Mucosa of rectum (tissue), 2 donors: Measurements from ENCODE around the gene CACNA2D1.

Experiments used
- H3K27ac ChIP-seq, 2 donors: one replicate each; pipeline ENCODE4 v1.7.0; 2013; ENCODE audit warnings: inconsistent platforms in 2 of 2, low read depth in 2 of 2, low read length in 2 of 2
- H3K27me3 ChIP-seq, 2 donors: one replicate each; pipeline ENCODE4 v1.7.0; 2013; ENCODE audit warnings: low read length in 2 of 2; ENCODE audit not compliant: control insufficient read depth in 2 of 2, insufficient read depth in 2 of 2
- H3K36me3 ChIP-seq, 2 donors: one replicate each; pipeline ENCODE4 v1.7.0; 2013; ENCODE audit warnings: low read length in 2 of 2; ENCODE audit not compliant: control insufficient read depth in 2 of 2, insufficient read depth in 2 of 2
- H3K4me1 ChIP-seq, 2 donors: one replicate each; pipeline ENCODE4 v1.7.0; 2013; ENCODE audit warnings: low read length in 2 of 2, mild to moderate bottlenecking in 1 of 2; ENCODE audit not compliant: control insufficient read depth in 2 of 2, insufficient read depth in 2 of 2
- H3K4me3 ChIP-seq, 2 donors: one replicate each; pipeline ENCODE4 v1.7.0; 2013; ENCODE audit warnings: low read length in 2 of 2
- H3K9ac ChIP-seq, 2 donors: one replicate each; pipeline ENCODE4 v1.7.0; 2013; ENCODE audit warnings: low read length in 2 of 2, low read depth in 1 of 2, mild to moderate bottlenecking in 1 of 2
- H3K9me3 ChIP-seq, 2 donors: one replicate each; pipeline ENCODE4 v1.7.0; 2013; ENCODE audit warnings: low read length in 2 of 2; ENCODE audit not compliant: control insufficient read depth in 2 of 2
- donor health status: healthy.
- donor health status: Normal muscosa, but diverticular disease.

The CACNA2D1 gene

DNA sequence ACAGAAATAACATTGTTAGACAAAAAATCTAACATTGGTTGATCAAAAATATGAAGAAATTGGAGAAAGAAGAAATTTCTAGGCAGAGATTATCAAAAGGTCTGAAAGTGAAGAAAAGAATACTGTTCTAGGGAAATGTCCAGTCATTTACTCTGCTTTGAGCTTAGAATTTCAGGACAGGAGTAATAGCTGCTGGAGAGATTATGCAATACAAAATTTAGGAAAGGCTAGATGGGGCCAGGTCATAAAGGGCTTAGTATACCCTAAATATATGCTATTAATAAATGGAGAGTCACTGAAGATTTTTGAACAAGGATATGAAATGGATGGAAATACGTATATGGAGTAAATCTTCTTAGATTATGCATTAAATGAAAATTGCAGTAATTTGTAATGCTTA, 279.2 kb downstream of the CACNA2D1 start:
- Histone ChIP-seq H3K9ac (no peak overlapping the region), H3K27me3 (no peaks in the 10 kb centered on the region)

DNA sequence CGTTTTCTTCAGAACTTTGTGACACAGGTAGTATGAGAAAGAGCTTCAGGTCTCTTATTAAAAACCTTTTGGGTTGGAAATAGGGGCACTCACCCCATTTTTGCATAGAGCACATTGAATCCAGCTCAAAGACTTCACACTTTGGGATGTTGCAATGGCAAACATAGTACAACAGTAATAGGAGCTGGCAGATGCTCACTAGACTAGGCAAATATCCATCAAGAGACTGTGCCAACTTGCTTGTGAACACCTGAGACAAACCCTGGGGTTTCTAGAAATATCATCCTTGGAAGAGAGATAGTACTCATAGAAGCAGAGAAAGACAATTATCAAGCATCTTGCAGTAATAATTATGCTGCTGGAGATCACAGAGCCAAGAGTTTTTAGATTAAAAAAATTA, 280.0 kb downstream of the CACNA2D1 start:
- Histone ChIP-seq H3K9ac (no peak overlapping the region), H3K27ac (no peak overlapping the region), H3K4me1 (no peaks in the 10 kb centered on the region), H3K4me3 (no peak overlapping the region), H3K9me3 (no peaks in the 10 kb centered on the region), H3K27me3 (no peaks in the 10 kb centered on the region), H3K36me3 (no peaks in the 10 kb centered on the region)

More for the DNA sequence above, 279.2 kb downstream of the CACNA2D1 start:
- H3K36me3 ChIP-seq: no peaks in the 10 kb centered on the region
- no peak overlapping the region for H3K27ac ChIP-seq
- H3K9me3 ChIP-seq: no peaks in the 10 kb centered on the region
- no peaks in the 10 kb centered on the region for H3K4me1 ChIP-seq
- H3K4me3 ChIP-seq: no peak overlapping the region

DNA sequence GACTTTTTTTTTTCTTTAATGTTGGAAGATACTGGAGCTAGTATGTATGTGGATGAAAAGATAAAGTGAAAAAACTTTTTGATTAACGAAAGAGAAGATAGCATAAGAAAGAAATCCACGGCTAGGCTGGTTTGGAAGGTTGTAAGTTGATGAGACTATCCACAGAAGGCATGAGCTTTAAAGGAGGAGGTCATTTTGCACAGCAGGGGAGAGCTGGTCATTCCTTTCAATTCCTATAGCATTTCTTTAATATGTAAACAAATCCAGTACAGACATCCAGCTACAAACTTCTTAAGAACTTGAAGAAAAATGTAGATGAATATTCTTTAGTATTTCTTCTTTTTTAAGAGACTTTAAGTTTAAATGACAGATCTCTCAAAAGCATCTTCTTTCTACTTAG, 281.3 kb downstream of the CACNA2D1 start:
- Histone ChIP-seq H3K27me3 (no peaks in the 10 kb centered on the region), H3K9ac (no peak overlapping the region), H3K9me3 (no peaks in the 10 kb centered on the region), H3K4me3 (no peak overlapping the region), H3K27ac (no peak overlapping the region), H3K4me1 (no peaks in the 10 kb centered on the region), H3K36me3 (no peaks in the 10 kb centered on the region)

DNA sequence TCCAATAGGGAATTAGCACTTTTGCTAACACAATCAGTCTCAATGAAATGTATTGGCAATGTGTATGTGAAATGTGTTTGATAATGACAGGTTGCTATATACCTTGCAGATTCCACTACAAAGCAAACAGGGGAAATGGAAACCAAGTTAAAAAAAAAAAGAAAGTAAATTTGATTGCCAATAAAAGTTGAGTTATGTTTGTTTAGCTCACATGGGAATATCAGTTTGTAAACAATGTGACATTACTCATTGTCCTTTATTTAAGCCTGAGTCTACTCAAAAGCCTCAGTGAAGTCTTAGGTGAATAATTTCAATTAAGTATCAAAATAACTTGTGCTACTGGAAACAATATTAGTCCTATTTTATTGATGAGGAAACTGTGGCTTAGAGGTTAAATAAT, 285.2 kb downstream of the CACNA2D1 start:
- no peak overlapping the region for H3K4me3 ChIP-seq
- no peaks in the 10 kb centered on the region for H3K36me3 ChIP-seq
- H3K9me3 ChIP-seq: no peaks in the 10 kb centered on the region
- no peaks in the 10 kb centered on the region for H3K4me1 ChIP-seq
- H3K9ac ChIP-seq: no peak overlapping the region
- H3K27ac ChIP-seq: no peak overlapping the region
- H3K27me3 ChIP-seq: no peaks in the 10 kb centered on the region

DNA sequence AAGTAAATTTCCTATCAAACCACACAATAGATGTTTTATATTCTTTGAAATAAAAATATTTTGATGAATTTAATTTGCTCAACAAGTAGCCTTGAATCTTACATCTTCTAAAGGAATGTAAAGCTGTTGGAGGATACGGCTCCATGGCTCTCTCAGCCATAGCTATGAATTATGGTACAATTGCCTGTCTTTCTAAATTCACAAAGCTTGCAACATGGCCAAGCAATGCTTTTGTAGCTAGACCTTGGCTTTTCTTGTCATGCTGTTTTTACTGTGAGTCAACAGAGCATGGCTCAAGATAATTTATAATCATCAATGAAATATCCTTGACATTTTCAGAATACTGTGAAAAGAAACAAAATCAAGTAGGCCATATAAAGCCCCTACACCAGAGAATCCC, 286.7 kb downstream of the CACNA2D1 start:
- Histone ChIP-seq H3K9me3 (no peaks in the 10 kb centered on the region), H3K4me1 (no peaks in the 10 kb centered on the region), H3K27ac (no peak overlapping the region), H3K27me3 (no peaks in the 10 kb centered on the region), H3K9ac (no peak overlapping the region), H3K36me3 (no peaks in the 10 kb centered on the region), H3K4me3 (no peak overlapping the region)

DNA sequence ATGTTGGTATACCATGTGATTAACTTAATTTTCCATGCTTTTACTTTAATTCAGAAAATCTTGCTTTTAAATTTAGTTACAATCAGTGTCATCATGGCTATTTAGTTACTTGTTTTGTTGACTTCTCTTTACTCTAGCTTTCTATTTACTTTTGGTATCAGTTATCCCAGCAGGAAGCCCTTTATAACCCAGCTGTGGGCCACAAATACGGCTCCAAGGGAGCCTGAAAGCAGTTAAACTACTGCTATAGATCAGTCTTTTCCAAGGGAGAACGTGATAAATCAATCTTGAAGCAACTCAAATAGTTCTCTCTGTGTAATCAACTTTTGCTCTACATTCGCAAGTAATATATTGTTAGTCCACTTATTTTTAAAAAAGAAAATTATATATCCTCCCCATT, 287.4 kb downstream of the CACNA2D1 start:
- Histone ChIP-seq H3K9me3 (no peaks in the 10 kb centered on the region), H3K36me3 (no peaks in the 10 kb centered on the region), H3K4me1 (no peaks in the 10 kb centered on the region), H3K4me3 (no peak overlapping the region), H3K9ac (no peak overlapping the region), H3K27ac (no peak overlapping the region), H3K27me3 (no peaks in the 10 kb centered on the region)

DNA sequence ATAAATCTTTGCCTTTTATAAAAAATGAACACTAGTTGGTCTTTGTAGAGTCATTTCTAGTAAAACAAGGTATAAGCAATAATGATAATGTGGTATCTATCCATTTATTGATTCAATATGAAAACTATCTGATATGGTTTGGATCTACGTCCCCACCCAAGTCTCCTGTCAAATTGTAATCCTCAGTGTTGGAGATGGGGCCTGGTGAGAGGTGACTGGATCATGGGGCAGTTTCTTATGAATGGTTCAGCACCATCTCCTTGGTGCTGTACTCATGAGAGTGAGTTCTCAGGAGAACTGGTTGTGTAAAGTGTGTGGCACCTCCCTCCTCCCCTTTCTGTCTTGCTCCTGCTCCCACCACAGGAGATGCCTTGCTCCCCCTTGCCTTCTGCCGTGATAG, 288.8 kb downstream of the CACNA2D1 start:
- no peak overlapping the region for H3K4me3 ChIP-seq
- H3K9me3 ChIP-seq: no peaks in the 10 kb centered on the region
- no peaks in the 10 kb centered on the region for H3K4me1 ChIP-seq
- H3K36me3 ChIP-seq: no peaks in the 10 kb centered on the region
- no peaks in the 10 kb centered on the region for H3K27me3 ChIP-seq
- H3K9ac ChIP-seq: no peak overlapping the region
- H3K27ac ChIP-seq: no peak overlapping the region

DNA sequence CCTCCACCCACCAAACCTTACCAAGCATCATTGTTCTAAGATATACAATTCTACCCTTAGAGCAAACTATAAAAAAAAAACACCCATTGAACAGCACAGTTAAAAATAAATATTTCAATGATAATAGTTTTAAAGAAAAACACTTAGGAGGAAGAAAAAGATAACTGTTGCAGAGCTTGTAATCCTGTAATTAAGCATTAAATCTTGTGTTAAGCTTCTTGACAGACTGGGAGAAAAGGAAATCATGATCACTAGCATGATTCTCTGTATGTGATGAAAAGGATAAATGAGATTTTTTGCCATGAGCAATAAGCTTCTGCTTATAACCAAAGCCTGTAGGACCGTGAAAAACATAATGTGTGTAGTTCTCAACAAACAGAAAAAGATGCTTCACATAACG, 289.8 kb downstream of the CACNA2D1 start:
- Histone ChIP-seq H3K36me3 (no peaks in the 10 kb centered on the region), H3K9me3 (no peaks in the 10 kb centered on the region), H3K27me3 (no peaks in the 10 kb centered on the region), H3K4me1 (no peaks in the 10 kb centered on the region), H3K9ac (no peak overlapping the region), H3K4me3 (no peak overlapping the region), H3K27ac (no peak overlapping the region)

DNA sequence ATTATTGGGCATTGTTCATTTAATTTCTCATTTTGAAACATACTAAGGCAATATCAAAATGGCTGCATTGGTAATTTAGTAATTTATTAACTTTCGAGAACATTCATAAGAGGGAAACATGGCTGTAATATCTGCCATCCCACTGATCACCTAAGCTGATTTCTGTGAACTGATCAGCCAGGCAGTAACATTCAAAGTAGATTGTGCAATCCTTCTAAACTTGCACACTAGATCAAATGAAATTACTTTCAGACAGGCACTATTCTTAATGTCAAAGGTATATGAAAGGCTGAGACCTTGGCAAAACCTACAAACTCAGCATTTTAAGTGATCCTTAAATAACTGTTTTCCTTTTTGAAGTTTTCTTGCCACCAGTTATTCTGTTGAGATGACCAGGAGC, 290.7 kb downstream of the CACNA2D1 start:
- H3K4me3 ChIP-seq: no peak overlapping the region
- no peaks in the 10 kb centered on the region for H3K4me1 ChIP-seq
- no peaks in the 10 kb centered on the region for H3K36me3 ChIP-seq
- H3K9ac ChIP-seq: no peak overlapping the region
- no peaks in the 10 kb centered on the region for H3K27me3 ChIP-seq
- H3K9me3 ChIP-seq: no peaks in the 10 kb centered on the region
- H3K27ac ChIP-seq: no peak overlapping the region

DNA sequence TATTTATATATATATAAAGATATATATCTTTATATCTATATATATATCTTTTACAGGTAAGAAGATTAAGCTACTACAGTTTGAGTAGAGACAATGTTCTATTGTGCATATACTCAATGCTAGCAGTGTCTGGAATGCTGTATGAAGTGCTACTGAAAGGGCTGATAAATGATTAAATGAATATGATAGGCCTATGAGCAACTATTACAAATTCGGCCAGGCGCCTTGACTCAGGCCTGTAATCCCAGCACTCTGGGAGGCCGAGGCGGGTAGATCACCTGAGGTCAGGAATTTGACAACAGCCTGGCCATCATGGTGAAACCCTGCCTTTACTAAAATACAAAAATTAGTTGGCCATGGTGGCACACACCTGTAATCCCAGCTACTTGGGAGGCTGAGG, 297.1 kb downstream of the CACNA2D1 start:
- Histone ChIP-seq H3K27ac (no peak overlapping the region), H3K9ac (no peak overlapping the region), H3K36me3 (no peaks in the 10 kb centered on the region), H3K4me3 (no peak overlapping the region), H3K4me1 (no peaks in the 10 kb centered on the region), H3K9me3 (no peaks in the 10 kb centered on the region), H3K27me3 (no peaks in the 10 kb centered on the region)

DNA sequence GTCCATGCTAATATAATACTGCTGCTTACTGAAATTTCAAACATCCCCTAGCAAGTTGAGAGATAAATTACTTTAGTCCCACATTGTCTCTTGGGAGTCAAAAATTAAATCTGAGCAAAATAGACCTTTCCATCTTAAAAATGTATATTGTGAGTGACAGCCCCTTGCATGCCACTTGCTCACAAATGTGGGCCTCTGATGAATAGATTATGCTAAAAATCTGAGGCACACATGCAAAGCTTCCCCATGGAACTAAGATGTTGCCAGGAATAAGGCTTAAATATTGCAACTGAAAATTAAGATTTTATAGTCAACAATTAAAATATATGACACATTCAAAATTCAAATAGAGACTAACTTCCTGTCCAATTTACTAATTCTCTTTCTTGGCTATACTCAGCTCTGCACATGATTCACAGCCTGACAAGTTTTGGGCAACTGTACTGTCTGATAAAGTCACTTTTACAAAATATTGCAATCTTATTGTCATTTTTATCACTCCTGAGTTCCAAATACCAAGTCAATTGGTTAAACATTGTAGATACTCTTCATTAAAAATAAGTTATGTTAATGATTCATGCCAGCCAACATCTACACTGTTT, 301.2 kb downstream of the CACNA2D1 start:
- Histone ChIP-seq H3K9me3 (no peaks in the 10 kb centered on the region), H3K27ac (no peak overlapping the region), H3K9ac (no peak overlapping the region), H3K27me3 (no peaks in the 10 kb centered on the region), H3K36me3 (no peaks in the 10 kb centered on the region), H3K4me3 (no peak overlapping the region), H3K4me1 (no peaks in the 10 kb centered on the region)
